ENCODE measurements around the gene GPR89A. TPM values are rescaled to one million over a fixed set of nuclear protein-coding genes. Genes with fewer than 3 reads are reported as not detected.

GPR89A gene
- total and polyA plus RNA-seq, 4 donors = 10.7 to 28.7 (median 27.8) TPM

DNA sequence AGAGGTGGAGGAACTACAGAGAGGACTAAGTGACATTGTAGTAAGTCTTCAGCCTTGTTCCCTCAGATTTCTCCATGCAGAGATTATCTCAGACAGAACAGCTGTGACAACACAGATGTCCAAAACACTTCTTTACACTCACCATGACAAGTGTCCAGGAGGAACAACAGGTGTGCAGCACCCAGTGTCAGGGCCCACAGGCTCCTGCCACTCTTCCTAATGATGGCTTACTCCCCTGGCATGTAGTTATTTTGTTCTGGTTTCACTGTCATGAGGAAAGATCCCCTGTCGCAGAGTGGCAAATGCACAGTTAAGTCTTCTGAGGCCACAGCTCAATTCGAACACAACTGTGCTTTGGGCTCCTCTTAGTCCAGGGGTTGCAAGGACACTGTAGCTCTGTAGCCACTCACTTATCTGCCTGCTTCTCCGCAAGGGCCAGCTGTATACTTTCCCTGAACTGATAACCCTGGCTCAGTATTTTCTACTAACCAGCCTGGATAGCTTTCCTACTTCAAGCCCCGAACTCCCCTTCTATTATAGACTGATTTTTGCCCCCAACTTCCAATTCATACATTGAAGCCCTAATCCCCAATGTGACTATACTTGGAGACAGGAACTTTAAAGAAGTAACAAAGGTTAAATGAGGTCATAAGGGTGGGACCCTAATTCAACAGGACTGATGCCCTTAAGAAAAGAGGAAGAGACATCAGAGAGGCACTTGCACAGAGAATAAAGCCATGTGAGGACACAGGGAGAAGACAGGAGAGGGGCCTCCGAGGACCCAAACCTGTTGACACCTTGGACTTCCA is 88.2 kb downstream of the GPR89A start:
- no peak overlapping the region for H3K9ac ChIP-seq (ENCODE audit: low read depth in 1 of 2, low read length in 2 of 2)
- TF ChIP-seq HNF4A (conservative IDR thresholded peaks at IDR 0.05) = no peak
- no peak for TF ChIP-seq ATF3 (IDR thresholded peaks at IDR 0.05)
- TF ChIP-seq CTCF (IDR thresholded peaks at IDR 0.05; ENCODE audit: low read depth, low read length, missing input control) = no peak
- no peak for TF ChIP-seq NR2F2 (IDR thresholded peaks at IDR 0.05)
- no peak for TF ChIP-seq HNF4G (IDR thresholded peaks at IDR 0.05)
- TF ChIP-seq, protein P1, sequence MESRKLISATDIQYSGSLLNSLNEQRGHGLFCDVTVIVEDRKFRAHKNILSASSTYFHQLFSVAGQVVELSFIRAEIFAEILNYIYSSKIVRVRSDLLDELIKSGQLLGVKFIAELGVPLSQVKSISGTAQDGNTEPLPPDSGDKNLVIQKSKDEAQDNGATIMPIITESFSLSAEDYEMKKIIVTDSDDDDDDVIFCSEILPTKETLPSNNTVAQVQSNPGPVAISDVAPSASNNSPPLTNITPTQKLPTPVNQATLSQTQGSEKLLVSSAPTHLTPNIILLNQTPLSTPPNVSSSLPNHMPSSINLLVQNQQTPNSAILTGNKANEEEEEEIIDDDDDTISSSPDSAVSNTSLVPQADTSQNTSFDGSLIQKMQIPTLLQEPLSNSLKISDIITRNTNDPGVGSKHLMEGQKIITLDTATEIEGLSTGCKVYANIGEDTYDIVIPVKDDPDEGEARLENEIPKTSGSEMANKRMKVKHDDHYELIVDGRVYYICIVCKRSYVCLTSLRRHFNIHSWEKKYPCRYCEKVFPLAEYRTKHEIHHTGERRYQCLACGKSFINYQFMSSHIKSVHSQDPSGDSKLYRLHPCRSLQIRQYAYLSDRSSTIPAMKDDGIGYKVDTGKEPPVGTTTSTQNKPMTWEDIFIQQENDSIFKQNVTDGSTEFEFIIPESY (IDR thresholded peaks at IDR 0.05) = no peak
- TF ChIP-seq FOXA2 (IDR thresholded peaks at IDR 0.05) = no peak
- no peak for TF ChIP-seq TAF1 (conservative IDR thresholded peaks at IDR 0.05)
- TF ChIP-seq RXRA (IDR thresholded peaks at IDR 0.05) = no peak
- TF ChIP-seq, protein P2, sequence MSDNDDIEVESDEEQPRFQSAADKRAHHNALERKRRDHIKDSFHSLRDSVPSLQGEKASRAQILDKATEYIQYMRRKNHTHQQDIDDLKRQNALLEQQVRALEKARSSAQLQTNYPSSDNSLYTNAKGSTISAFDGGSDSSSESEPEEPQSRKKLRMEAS (IDR thresholded peaks at IDR 0.05) = no peak
- TF ChIP-seq YY1 (IDR thresholded peaks at IDR 0.05) = no peak
- TF ChIP-seq EGR1 (IDR thresholded peaks at IDR 0.05; ENCODE audit: low read depth in 2 of 2) = no peak
- no peak for TF ChIP-seq GABPA (IDR thresholded peaks at IDR 0.05 in 1 of 2, conservative IDR thresholded peaks at IDR 0.05 in 1 of 2)
- TF ChIP-seq, protein P3, sequence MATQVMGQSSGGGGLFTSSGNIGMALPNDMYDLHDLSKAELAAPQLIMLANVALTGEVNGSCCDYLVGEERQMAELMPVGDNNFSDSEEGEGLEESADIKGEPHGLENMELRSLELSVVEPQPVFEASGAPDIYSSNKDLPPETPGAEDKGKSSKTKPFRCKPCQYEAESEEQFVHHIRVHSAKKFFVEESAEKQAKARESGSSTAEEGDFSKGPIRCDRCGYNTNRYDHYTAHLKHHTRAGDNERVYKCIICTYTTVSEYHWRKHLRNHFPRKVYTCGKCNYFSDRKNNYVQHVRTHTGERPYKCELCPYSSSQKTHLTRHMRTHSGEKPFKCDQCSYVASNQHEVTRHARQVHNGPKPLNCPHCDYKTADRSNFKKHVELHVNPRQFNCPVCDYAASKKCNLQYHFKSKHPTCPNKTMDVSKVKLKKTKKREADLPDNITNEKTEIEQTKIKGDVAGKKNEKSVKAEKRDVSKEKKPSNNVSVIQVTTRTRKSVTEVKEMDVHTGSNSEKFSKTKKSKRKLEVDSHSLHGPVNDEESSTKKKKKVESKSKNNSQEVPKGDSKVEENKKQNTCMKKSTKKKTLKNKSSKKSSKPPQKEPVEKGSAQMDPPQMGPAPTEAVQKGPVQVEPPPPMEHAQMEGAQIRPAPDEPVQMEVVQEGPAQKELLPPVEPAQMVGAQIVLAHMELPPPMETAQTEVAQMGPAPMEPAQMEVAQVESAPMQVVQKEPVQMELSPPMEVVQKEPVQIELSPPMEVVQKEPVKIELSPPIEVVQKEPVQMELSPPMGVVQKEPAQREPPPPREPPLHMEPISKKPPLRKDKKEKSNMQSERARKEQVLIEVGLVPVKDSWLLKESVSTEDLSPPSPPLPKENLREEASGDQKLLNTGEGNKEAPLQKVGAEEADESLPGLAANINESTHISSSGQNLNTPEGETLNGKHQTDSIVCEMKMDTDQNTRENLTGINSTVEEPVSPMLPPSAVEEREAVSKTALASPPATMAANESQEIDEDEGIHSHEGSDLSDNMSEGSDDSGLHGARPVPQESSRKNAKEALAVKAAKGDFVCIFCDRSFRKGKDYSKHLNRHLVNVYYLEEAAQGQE (IDR thresholded peaks at IDR 0.05) = no peak
- no peak for TF ChIP-seq JUND (IDR thresholded peaks at IDR 0.05)
- 87% methylated on average over 5 of the region's 5 CpGs for WGBS

More for the DNA sequence above, 88.2 kb downstream of the GPR89A start:
- Histone ChIP-seq H3K4me3 (ENCODE audit: low read depth in 1 of 3, low read length in 3 of 3) (no peak overlapping the region), H3K9me3 (ENCODE audit: control insufficient read depth in 4 of 4, low read length in 3 of 4) (no peaks in the 10 kb centered on the region), H3K27ac (ENCODE audit: low read depth in 1 of 2, low read length in 2 of 2) (no peak overlapping the region), H3K4me1 (ENCODE audit: control insufficient read depth in 4 of 4, insufficient read depth in 4 of 4, low read length in 3 of 4) (peaks cover 6 to 15% (median 11%) of the 10 kb centered on the region in 4 donors), H3K36me3 (ENCODE audit: control insufficient read depth in 4 of 4, insufficient read depth in 3 of 4, low read depth in 1 of 4, low read length in 3 of 4) (no peaks in the 10 kb centered on the region), H3K27me3 (ENCODE audit: control insufficient read depth in 4 of 4, insufficient read depth in 4 of 4, low read length in 3 of 4) (no peaks in the 10 kb centered on the region)
- no peak for DNase-seq (ENCODE audit: low spot score)
